GM23338 (cell line): ENCODE results near the gene METTL18. TPM values are rescaled to one million over a fixed set of nuclear protein-coding genes. Genes with fewer than 3 reads are reported as not detected.

Experiments
- ATAC-seq: fragments of 200-7000 bp; cut with Tn5 transposase; 3 replicates; pipeline ENCODE4 v1.9.1; 2020
- DNase-seq: peaks from one replicate; pipeline ENCODE4 v3.0.0-alpha.2; 2015; ENCODE audit warnings: low spot score
- H2AFZ ChIP-seq: fragments of 200-600 bp; sonication (generic); 2 replicates; pipeline ENCODE4 v1.8.0; 2016; ENCODE audit warnings: antibody characterized with exemption, mild to moderate bottlenecking, moderate library complexity
- H3F3A ChIP-seq: fragments of 200-600 bp; sonication (generic); replicated peaks from 2 replicates; pipeline ENCODE4 v1.8.0; 2017; ENCODE audit warnings: antibody characterized with exemption, mixed run types, low read depth
- H3K27ac ChIP-seq: fragments of 200-600 bp; sonication (generic); 2 replicates; pipeline ENCODE4 v1.6.1; 2016; ENCODE audit warnings: low read depth
- H3K27me3 ChIP-seq: fragments of 200-600 bp; sonication (generic); 2 replicates; pipeline ENCODE4 v1.8.0; 2016; ENCODE audit warnings: mild to moderate bottlenecking, mixed run types, moderate library complexity; ENCODE audit not compliant: insufficient read depth
- H3K36me3 ChIP-seq: fragments of 200-600 bp; sonication (generic); 2 replicates; pipeline ENCODE4 v1.8.0; 2016; ENCODE audit warnings: mild to moderate bottlenecking; ENCODE audit not compliant: insufficient read depth
- H3K4me1 ChIP-seq: fragments of 200-600 bp; sonication (generic); 2 replicates; pipeline ENCODE4 v1.8.0; 2016; ENCODE audit warnings: mild to moderate bottlenecking, moderate library complexity; ENCODE audit not compliant: insufficient read depth
- H3K4me2 ChIP-seq: fragments of 200-600 bp; sonication (generic); 2 replicates; pipeline ENCODE4 v1.7.1; 2017; ENCODE audit warnings: mixed run types
- H3K4me3 ChIP-seq: fragments of 200-600 bp; sonication (generic); 2 replicates; pipeline ENCODE4 v1.6.1; 2016; ENCODE audit warnings: mixed run types
- H3K79me2 ChIP-seq: fragments of 200-600 bp; sonication (generic); replicated peaks from 2 replicates; pipeline ENCODE4 v1.8.0; 2017; ENCODE audit warnings: mild to moderate bottlenecking; ENCODE audit not compliant: insufficient read depth
- H3K9me2 ChIP-seq: fragments of 200-600 bp; sonication (generic); 2 replicates; pipeline ENCODE4 v1.8.0; 2017; ENCODE audit not compliant: insufficient read depth
- H4K20me1 ChIP-seq: fragments of 200-600 bp; sonication (generic); replicated peaks from 2 replicates; pipeline ENCODE4 v1.8.0; 2017; ENCODE audit warnings: mild to moderate bottlenecking; ENCODE audit not compliant: insufficient read depth
- H3K27ac Mint-ChIP-seq: 2 replicates; pipeline ENCODE4 v1.8.0; 2020; ENCODE audit warnings: inconsistent platforms, mild to moderate bottlenecking, moderate library complexity, mixed read lengths
- H3K27me3 Mint-ChIP-seq: 3 replicates; pipeline ENCODE4 v1.8.0; 2022; ENCODE audit warnings: low read depth, mild to moderate bottlenecking, moderate library complexity, mixed read lengths, inconsistent platforms; ENCODE audit not compliant: insufficient read depth, poor library complexity
- H3K36me3 Mint-ChIP-seq: 3 replicates; pipeline ENCODE4 v1.8.0; 2021; ENCODE audit warnings: low read depth, mild to moderate bottlenecking, inconsistent platforms, moderate library complexity, mixed read lengths
- H3K4me1 Mint-ChIP-seq: 3 replicates; pipeline ENCODE4 v1.8.0; 2020; ENCODE audit warnings: mild to moderate bottlenecking, inconsistent platforms, mixed read lengths
- H3K4me3 Mint-ChIP-seq: 3 replicates; pipeline ENCODE4 v1.8.0; 2021; ENCODE audit warnings: moderate library complexity, mild to moderate bottlenecking, inconsistent platforms, mixed read lengths
- H3K9me3 Mint-ChIP-seq: 3 replicates; pipeline ENCODE4 v1.8.0; 2020; ENCODE audit warnings: moderate library complexity, mild to moderate bottlenecking, inconsistent platforms, mixed read lengths
- EZH2 ChIP-seq: fragments of 200-600 bp; sonication (generic); IDR thresholded peaks from one replicate; pipeline ENCODE4 v1.8.0; 2017; ENCODE audit warnings: antibody characterized with exemption, mild to moderate bottlenecking, low read depth; ENCODE audit not compliant: unreplicated experiment
- JUNB ChIP-seq: IDR thresholded peaks from one replicate; pipeline ENCODE4 v1.6.1; 2016; ENCODE audit warnings: antibody characterized with exemption; ENCODE audit not compliant: unreplicated experiment
- NANOG ChIP-seq: IDR thresholded peaks from 2 replicates; pipeline ENCODE4 v1.6.1; 2016; ENCODE audit warnings: antibody characterized with exemption, borderline replicate concordance
- STAT1 ChIP-seq: IDR thresholded peaks from one replicate; pipeline ENCODE4 v1.6.1; 2016; ENCODE audit warnings: antibody characterized with exemption; ENCODE audit not compliant: unreplicated experiment
- ZNF114 ChIP-seq: fragments of 250-450 bp; sonication (Bioruptor Pico); IDR thresholded peaks from 2 replicates; pipeline ENCODE4 v1.5.0; 2020; ENCODE audit warnings: mild to moderate bottlenecking, moderate library complexity
- ZNF331 ChIP-seq: fragments of 250-450 bp; sonication (Bioruptor Pico); IDR thresholded peaks from 2 replicates; pipeline ENCODE4 v1.5.0; 2020; ENCODE audit warnings: low read depth, mild to moderate bottlenecking, moderate library complexity
- polyA plus RNA-seq: library from polyadenylated mRNA; unstranded; fragments of >200 nt; fragmentation: Nextera tagmentation; extraction: Ambion mirVana; gene quantifications from 2 replicates; pipeline ENCODE4 v1.2.1, GENCODE V29; 2016
- total RNA-seq: library from RNA; depleted of rRNA; stranded (reverse); fragments of >200 nt; shearing (Covaris generic); gene quantifications from 2 replicates; pipeline ENCODE4 v1.2.3, GENCODE V29; 2014
- TF ChIP-seq, protein P1 (sequence below): IDR thresholded peaks from one replicate; pipeline ENCODE4 v1.6.1; 2018; ENCODE audit warnings: antibody characterized with exemption; ENCODE audit not compliant: unreplicated experiment
- TF ChIP-seq, protein P2 (sequence below): fragments of 250-450 bp; sonication (Bioruptor Pico); IDR thresholded peaks from 2 replicates; pipeline ENCODE4 v1.5.0; 2020; ENCODE audit warnings: mild to moderate bottlenecking, moderate library complexity

METTL18 gene
- total and polyA plus RNA-seq, 2 experiments from 2014 or later = 9.9 to 13.6 TPM

DNA sequence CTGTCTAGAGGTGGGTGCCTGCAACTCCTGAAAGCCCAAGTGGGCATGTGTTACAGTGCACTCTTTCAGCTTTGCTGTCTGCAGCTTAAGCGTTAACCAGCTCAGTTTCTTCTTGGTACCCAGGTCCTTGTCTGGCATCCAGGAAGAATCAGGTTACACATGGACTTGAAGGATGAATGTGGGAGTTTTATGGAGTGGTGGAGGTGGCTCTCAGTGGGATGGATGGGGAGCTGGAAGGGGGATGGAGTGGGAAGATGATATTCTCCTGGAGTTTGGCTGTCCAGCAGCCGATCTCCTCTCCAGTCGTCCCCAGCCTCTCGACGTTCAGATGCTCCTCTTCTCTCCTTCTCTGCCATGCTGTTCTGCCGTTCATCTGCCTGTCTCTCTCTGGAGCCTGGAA is 9.4 kb downstream of the METTL18 start (continued):
- TF ChIP-seq, protein P1, sequence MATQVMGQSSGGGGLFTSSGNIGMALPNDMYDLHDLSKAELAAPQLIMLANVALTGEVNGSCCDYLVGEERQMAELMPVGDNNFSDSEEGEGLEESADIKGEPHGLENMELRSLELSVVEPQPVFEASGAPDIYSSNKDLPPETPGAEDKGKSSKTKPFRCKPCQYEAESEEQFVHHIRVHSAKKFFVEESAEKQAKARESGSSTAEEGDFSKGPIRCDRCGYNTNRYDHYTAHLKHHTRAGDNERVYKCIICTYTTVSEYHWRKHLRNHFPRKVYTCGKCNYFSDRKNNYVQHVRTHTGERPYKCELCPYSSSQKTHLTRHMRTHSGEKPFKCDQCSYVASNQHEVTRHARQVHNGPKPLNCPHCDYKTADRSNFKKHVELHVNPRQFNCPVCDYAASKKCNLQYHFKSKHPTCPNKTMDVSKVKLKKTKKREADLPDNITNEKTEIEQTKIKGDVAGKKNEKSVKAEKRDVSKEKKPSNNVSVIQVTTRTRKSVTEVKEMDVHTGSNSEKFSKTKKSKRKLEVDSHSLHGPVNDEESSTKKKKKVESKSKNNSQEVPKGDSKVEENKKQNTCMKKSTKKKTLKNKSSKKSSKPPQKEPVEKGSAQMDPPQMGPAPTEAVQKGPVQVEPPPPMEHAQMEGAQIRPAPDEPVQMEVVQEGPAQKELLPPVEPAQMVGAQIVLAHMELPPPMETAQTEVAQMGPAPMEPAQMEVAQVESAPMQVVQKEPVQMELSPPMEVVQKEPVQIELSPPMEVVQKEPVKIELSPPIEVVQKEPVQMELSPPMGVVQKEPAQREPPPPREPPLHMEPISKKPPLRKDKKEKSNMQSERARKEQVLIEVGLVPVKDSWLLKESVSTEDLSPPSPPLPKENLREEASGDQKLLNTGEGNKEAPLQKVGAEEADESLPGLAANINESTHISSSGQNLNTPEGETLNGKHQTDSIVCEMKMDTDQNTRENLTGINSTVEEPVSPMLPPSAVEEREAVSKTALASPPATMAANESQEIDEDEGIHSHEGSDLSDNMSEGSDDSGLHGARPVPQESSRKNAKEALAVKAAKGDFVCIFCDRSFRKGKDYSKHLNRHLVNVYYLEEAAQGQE = no peak
- TF ChIP-seq ZNF114 (no peak), ZNF331 (CRISPR knock-in tag) (no peak), EZH2 (no peak), JUNB (no peak), STAT1 (no peak)

DNA sequence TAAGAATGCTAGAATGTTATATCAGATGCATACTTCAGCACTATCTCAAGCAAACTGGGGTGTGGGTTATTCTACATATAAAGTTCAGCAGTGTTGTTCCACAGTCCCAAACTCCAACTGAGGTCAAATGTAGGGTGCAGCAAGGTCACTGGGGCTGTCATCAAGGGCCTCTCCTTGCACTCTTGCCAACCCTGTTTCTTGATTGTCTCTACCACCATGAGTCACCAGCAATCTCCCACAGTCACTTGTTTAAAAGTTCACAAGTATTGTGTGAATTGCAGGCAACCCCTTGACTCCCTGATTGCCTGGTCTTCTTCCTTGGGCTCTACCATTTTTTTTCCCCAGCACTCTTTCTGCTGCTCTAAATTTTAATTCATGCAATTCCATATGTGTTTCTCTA is 10.6 kb downstream of the METTL18 start:
- DNase-seq = no peak
- Histone ChIP-seq H3K4me3 (no peak overlapping the region), H3K4me2 (no peak overlapping the region), H3K9me2 (0 out of 2 replicates have a peak, but pooled peaks cover 5% of the 10 kb centered on the region), H3K36me3 (no peaks in the 10 kb centered on the region), H2AFZ (0 out of 2 replicates have a peak overlapping the region, but pooled peaks have one; percentile 13), H3K4me1 (peaks cover 12% of the 10 kb centered on the region; the same call in 1 of the 2 replicates), H4K20me1 (no peaks in the 10 kb centered on the region), H3K27ac (no peak overlapping the region), H3K27me3 (no peaks in the 10 kb centered on the region), H3F3A (no peaks in the 10 kb centered on the region), H3K79me2 (no peaks in the 10 kb centered on the region)
- Mint-ChIP-seq H3K9me3 (peaks cover 8% of the 10 kb centered on the region), H3K4me1 (peaks cover 35% of the 10 kb centered on the region), H3K36me3 (no peaks in the 10 kb centered on the region), H3K27me3 (no peaks in the 10 kb centered on the region), H3K4me3 (no peak overlapping the region), H3K27ac (no peak overlapping the region)
- no peak for ATAC-seq
- TF ChIP-seq JUNB = no peak
- TF ChIP-seq EZH2 = no peak

DNA sequence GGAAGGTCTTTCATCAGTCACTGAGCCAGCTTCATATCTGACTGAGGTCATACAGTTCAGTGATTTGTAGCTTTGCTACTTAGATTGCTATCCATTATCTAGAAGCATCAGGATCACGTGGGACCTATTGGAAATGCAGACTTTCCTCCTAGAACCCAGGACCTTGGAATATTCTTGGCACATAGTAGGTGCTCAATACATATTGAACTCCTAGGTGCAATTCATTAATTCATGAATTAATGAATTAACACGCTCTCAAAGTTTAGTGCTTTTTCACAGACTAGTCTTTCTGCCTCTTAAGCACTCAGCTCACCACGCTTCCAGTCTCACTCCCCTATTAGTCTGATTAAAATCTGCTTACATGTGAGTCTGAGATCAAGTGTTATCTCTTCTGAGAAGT is 12.1 kb downstream of the METTL18 start:
- H3K36me3 Mint-ChIP-seq = no peaks in the 10 kb centered on the region; the same call in 2 of the 3 replicates
- Histone ChIP-seq H3K36me3 (no peaks in the 10 kb centered on the region), H4K20me1 (no peaks in the 10 kb centered on the region), H3K27me3 (no peaks in the 10 kb centered on the region), H2AFZ (no peak overlapping the region), H3K9me2 (0 out of 2 replicates have a peak, but pooled peaks cover 5% of the 10 kb centered on the region), H3K79me2 (no peaks in the 10 kb centered on the region), H3K4me3 (no peak overlapping the region), H3K4me2 (no peak overlapping the region), H3K4me1 (peaks cover 12% of the 10 kb centered on the region; the same call in 1 of the 2 replicates), H3K27ac (no peak overlapping the region), H3F3A (no peaks in the 10 kb centered on the region)
- no peak for ATAC-seq
- peaks cover 8% of the 10 kb centered on the region for H3K9me3 Mint-ChIP-seq
- peaks cover 35% of the 10 kb centered on the region for H3K4me1 Mint-ChIP-seq
- no peak for DNase-seq
- H3K27ac Mint-ChIP-seq = no peak overlapping the region; the same call in 1 of the 2 replicates
- H3K4me3 Mint-ChIP-seq = no peak overlapping the region
- H3K27me3 Mint-ChIP-seq = no peaks in the 10 kb centered on the region
- TF ChIP-seq ZNF331 (CRISPR knock-in tag) = no peak
- TF ChIP-seq, protein P2, sequence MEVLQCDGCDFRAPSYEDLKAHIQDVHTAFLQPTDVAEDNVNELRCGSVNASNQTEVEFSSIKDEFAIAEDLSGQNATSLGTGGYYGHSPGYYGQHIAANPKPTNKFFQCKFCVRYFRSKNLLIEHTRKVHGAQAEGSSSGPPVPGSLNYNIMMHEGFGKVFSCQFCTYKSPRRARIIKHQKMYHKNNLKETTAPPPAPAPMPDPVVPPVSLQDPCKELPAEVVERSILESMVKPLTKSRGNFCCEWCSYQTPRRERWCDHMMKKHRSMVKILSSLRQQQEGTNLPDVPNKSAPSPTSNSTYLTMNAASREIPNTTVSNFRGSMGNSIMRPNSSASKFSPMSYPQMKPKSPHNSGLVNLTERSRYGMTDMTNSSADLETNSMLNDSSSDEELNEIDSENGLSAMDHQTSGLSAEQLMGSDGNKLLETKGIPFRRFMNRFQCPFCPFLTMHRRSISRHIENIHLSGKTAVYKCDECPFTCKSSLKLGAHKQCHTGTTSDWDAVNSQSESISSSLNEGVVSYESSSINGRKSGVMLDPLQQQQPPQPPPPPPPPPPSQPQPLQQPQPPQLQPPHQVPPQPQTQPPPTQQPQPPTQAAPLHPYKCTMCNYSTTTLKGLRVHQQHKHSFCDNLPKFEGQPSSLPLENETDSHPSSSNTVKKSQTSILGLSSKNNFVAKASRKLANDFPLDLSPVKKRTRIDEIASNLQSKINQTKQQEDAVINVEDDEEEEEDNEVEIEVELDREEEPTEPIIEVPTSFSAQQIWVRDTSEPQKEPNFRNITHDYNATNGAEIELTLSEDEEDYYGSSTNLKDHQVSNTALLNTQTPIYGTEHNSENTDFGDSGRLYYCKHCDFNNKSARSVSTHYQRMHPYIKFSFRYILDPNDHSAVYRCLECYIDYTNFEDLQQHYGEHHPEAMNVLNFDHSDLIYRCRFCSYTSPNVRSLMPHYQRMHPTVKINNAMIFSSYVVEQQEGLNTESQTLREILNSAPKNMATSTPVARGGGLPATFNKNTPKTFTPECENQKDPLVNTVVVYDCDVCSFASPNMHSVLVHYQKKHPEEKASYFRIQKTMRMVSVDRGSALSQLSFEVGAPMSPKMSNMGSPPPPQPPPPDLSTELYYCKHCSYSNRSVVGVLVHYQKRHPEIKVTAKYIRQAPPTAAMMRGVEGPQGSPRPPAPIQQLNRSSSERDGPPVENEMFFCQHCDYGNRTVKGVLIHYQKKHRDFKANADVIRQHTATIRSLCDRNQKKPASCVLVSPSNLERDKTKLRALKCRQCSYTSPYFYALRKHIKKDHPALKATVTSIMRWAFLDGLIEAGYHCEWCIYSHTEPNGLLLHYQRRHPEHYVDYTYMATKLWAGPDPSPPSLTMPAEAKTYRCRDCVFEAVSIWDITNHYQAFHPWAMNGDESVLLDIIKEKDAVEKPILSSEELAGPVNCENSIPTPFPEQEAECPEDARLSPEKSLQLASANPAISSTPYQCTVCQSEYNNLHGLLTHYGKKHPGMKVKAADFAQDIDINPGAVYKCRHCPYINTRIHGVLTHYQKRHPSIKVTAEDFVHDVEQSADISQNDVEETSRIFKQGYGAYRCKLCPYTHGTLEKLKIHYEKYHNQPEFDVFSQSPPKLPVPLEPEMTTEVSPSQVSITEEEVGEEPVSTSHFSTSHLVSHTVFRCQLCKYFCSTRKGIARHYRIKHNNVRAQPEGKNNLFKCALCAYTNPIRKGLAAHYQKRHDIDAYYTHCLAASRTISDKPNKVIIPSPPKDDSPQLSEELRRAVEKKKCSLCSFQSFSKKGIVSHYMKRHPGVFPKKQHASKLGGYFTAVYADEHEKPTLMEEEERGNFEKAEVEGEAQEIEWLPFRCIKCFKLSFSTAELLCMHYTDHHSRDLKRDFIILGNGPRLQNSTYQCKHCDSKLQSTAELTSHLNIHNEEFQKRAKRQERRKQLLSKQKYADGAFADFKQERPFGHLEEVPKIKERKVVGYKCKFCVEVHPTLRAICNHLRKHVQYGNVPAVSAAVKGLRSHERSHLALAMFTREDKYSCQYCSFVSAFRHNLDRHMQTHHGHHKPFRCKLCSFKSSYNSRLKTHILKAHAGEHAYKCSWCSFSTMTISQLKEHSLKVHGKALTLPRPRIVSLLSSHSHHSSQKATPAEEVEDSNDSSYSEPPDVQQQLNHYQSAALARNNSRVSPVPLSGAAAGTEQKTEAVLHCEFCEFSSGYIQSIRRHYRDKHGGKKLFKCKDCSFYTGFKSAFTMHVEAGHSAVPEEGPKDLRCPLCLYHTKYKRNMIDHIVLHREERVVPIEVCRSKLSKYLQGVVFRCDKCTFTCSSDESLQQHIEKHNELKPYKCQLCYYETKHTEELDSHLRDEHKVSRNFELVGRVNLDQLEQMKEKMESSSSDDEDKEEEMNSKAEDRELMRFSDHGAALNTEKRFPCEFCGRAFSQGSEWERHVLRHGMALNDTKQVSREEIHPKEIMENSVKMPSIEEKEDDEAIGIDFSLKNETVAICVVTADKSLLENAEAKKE (CRISPR knock-in tag) = no peak
- TF ChIP-seq EZH2 = no peak
- no peak for TF ChIP-seq NANOG
